Effector CD8-positive, alpha-beta T cell (primary cell): ENCODE measurements around the gene UVRAG.
"Not testable (repeated sequence)": the region's sequence is repeated elsewhere in the genome, so short reads cannot be mapped to it uniquely, and the experiment has no call there.

Source experiments
- DNase-seq: peaks from one replicate; lab custom pipeline; 2025; lab: John Stamatoyannopoulos, UW

Gene UVRAG

GRCh38 chr11:75918331-75918730, 103.3 kb downstream of the UVRAG start:
- no peak for DNase-seq

- DNase-seq = no peak
Measured at GRCh38 chr11:75919525-75919924, 104.5 kb downstream of the UVRAG start.

DNA sequence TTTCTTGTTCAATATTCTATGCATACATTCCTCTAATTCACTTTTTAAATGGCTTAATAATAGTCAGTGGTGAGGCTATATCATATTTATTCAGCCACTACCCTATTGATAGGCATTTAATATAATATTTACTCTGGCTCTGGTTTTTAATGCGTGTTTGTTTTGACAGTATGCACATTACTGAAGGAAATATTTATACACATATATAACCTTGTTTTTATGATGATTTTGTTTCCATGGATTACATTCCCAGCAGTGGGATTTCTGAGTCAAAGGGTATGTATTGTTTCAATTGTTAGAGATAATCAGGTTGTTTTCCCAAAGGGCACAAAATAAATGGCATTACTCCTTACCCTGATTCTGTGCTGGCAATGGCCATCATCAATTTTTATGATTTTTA, 105.8 kb downstream of the UVRAG start:
- no peak for DNase-seq

DNA sequence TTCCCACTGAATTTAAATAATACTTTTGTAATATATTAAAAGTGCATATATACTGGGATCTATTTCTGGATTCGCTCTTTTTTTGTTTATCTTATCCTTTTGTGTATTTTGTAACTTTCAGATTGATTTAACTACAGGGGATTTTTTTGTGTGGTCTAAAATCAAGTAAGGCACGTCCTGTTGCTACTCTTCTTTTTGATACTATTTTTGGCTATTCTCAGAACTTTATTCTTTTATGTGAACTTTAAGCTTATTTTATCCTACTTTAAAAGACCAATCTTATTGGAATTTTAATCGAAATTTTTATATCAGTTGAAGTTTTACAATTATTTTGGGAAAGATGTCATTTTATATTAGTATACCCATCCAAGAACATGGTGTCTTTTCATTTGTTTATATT, 106.8 kb downstream of the UVRAG start:
- no peak for DNase-seq

- no peak for DNase-seq
Measured at GRCh38 chr11:75924966-75925784, 110.2 kb downstream of the UVRAG start.

- DNase-seq = no peak
Measured at GRCh38 chr11:75925785-75926164, 110.8 kb downstream of the UVRAG start.

GRCh38 chr11:75929706-75930105, 114.7 kb downstream of the UVRAG start:
- no peak for DNase-seq

DNA sequence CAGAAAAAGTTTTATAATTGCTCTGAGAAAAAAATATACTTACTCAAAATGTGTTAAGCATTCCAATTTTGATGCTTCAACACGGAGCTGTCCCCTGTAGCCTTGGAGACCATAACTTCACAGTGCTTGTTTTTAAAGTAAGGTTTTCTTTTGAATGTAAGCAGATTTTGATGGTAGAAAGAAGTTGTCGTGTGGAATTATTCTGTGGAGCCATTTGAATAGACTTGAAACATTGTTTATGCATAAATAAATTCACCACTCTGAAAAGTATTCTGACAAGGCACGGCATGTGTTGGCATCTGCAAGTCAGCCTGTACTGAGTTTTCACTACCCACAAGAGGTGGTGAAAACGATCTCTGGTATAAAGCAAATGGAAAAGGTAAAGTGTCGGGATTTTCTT, 115.5 kb downstream of the UVRAG start:
- DNase-seq = no peak

GRCh38 chr11:75931124-75931523, 116.1 kb downstream of the UVRAG start:
- no peak for DNase-seq

DNA sequence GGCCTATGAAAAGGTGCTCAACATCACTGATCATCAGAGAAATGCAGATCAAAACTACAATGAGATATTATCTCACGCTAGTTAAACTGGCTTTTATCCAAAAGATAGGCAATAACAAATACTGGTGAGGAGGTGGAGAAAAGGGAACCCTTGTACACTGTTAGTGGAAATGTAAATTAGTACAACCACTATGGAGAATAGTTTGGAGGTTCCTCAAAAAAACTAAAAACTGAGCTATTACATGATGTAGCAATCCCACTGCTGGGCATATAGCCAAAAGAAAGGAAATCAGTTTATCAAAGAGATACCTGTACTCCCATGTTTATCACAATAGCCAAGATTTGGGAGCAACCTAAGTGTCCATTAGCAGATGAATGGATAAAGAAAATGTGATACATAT, 118.7 kb downstream of the UVRAG start:
- not testable (repeated sequence) for DNase-seq

DNA sequence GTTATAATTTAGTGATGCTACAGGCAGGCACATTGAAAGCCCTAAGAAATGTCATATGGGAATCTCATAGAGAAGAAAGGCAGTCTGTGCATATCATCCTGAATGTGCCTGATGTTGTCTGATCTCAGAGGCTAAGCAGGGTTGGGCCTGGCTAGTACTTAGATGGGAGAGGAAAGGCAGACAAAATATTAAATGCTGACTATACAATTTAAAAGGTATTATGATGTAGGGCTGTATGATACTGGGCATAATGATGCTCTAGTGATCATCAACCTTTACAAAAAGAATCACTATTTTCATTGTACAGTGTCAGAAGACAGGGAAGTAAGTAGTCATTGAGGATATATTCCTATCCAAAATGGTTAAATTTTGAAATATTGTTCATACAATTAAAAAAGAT, 119.8 kb downstream of the UVRAG start:
- DNase-seq = no peak

GRCh38 chr11:75938543-75938942, 123.5 kb downstream of the UVRAG start:
- no peak for DNase-seq

- DNase-seq = no peak
Measured at GRCh38 chr11:75939516-75939915, 124.5 kb downstream of the UVRAG start.

DNA sequence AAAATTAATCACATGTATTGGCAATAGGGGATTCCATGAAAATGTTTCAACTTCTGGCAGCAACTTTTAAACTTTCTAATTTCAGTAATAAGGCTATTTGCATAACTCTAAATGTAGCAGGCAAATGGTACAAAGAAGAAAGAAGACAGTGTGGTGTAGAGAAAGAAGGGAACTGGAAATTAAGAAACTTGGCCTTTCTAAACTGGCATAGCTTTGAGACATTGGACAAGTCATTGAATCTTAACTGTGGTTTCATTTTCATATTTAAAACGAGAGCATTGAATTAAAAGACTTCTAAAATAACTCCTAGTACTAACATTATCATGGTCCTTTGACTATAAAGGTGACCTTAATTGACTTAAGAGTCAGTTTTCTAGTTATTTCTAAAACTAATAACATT, 125.0 kb downstream of the UVRAG start:
- DNase-seq = no peak

GRCh38 chr11:75940911-75941310, 125.9 kb downstream of the UVRAG start:
- DNase-seq = no peak

- no peak for DNase-seq
Measured at GRCh38 chr11:75944515-75944914, 129.5 kb downstream of the UVRAG start.

DNA sequence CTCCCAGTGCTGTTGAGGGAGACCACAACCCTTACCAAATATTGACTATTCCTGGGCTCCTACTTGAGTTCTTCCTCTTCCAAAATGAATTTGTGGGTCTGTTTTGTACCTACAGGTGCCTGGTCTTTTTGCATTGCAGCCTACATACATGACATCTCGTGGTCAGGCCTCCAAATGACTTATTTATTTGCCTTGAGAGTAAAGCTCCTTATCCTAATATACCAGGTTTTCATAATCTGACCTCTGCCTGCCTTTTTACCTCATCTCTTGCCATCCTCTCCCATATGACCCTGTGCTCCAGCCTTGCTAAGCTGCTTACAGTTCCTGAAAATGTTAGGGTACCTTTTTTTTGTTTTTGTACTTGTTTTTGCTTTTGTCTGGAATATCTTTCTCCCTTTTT, 130.4 kb downstream of the UVRAG start:
- no peak for DNase-seq

DNA sequence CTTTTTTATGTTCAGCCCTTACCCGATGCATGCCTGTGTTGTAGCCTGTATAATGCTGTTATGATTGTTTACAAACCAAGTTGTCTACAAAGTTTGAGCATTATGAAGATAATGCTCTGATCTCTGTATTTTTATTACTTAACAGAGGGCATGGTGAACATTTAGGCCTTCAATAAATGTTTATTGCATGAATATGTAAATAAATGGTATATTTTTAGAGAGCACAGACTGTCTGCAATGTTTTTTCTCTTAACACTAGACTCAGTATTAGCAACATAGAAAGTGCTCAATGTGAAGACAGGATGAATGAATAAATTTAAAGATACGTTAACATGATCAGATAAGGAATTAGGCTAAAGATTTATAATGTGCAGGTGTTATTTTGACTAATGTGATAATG, 130.9 kb downstream of the UVRAG start:
- no peak for DNase-seq

DNA sequence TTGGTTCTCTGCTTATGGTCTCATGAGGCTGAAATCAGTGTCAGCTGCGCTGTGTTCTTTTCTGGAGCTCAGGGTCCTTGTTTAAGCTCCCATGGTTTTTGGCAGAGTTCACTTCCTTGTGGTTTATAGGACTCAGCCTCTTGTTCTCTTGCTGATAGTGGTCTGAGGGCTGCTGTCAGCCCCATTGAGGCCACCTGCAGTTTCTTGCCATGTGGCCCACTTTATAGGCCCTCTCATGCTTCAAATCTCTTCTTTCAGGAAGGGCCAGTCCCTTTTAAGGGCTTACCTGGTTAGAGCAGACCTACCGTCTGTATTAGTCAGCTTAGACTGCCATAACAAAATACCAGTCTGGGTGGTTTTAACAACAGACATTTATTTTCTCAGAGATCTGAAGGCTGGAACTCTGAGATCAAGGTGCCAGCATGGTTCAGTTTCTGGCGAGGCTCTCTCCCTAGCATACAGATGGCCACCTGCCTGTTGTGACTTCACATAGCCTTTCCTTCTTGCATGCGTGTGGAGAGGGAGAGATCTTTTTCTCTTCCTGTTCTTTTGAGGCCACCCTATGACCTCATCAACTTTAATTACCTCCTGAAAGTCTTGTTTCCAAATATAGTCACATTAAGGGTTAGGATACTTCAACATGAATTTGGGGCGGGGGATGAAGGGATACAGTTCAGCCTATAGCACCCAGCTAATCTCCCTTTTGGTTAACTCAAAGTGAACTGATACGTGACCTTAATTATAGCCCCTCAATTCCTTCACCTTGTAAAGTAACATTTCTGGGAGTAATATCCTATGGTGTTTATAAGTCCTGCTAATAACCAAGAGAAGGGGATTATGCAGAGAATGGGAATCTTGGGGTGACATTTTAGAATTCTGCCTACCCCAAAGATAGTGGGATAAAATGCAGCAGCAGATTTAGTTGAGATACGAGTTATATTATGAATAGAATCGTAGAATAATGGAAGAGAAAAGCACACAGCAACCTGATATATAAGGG, 131.8 kb downstream of the UVRAG start:
- DNase-seq = no peak

- no peak for DNase-seq
Measured at GRCh38 chr11:75949023-75949672, 134.1 kb downstream of the UVRAG start.

GRCh38 chr11:75950141-75950540, 135.1 kb downstream of the UVRAG start:
- DNase-seq = no peak

DNA sequence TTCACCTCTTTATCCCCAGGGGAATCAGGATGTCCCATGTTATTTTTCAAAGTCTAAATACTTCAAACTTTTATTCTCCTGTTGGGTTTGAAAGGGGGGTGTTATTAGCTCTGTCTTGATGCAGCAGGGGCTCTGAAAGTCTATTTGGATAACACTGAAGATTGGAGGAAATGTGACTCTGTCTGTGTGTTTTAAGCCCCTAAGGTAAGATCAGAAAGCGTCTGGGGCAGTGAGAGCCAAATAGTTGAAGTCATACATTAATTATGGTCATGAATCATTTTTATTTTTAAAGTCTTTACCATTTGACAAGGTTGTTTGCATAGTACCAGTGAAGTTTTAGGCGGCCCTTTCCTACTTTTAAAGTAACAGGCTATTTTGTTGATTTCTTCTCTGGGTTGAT, 139.0 kb downstream of the UVRAG start:
- DNase-seq = no peak
